Endodermal cell (in vitro differentiated cells): ENCODE measurements around the gene MYO7B. TPM values are rescaled to one million over a fixed set of nuclear protein-coding genes. Genes with fewer than 3 reads are reported as not detected.

Experiments
- DNase-seq: peaks from one replicate; pipeline ENCODE4 v3.0.0-alpha.2; 2017
- H3K27ac ChIP-seq: 2 replicates; pipeline ENCODE4 v1.5.1; 2013; ENCODE audit warnings: mild to moderate bottlenecking, low read depth, low read length, moderate library complexity
- H3K27me3 ChIP-seq: 2 replicates; pipeline ENCODE4 v1.6.1; 2013; ENCODE audit warnings: mild to moderate bottlenecking, low read length, moderate library complexity; ENCODE audit not compliant: insufficient read depth, control insufficient read depth, poor library complexity, severe bottlenecking
- H3K36me3 ChIP-seq: 2 replicates; pipeline ENCODE4 v1.7.0; 2013; ENCODE audit warnings: mild to moderate bottlenecking, low read length, moderate library complexity; ENCODE audit not compliant: control insufficient read depth, insufficient read depth
- H3K4me1 ChIP-seq: one replicate; pipeline ENCODE4 v1.7.0; 2013; ENCODE audit warnings: low read length; ENCODE audit not compliant: control insufficient read depth, insufficient read depth
- H3K4me3 ChIP-seq: 2 replicates; pipeline ENCODE4 v1.5.1; 2013; ENCODE audit warnings: mild to moderate bottlenecking, low read length, moderate library complexity
- H3K9ac ChIP-seq: 2 replicates; pipeline ENCODE4 v1.6.1; 2013; ENCODE audit warnings: mild to moderate bottlenecking, low read length, moderate library complexity; ENCODE audit not compliant: poor library complexity, severe bottlenecking; ENCODE audit errors: extremely low read depth
- H3K9me3 ChIP-seq: 2 replicates; pipeline ENCODE4 v1.6.1; 2013; ENCODE audit warnings: mild to moderate bottlenecking, low read length, moderate library complexity; ENCODE audit not compliant: control insufficient read depth
- H3K27ac Mint-ChIP-seq: 2 replicates; pipeline ENCODE4 v1.8.0; 2020; ENCODE audit warnings: mixed read lengths
- H3K27me3 Mint-ChIP-seq: 2 replicates; pipeline ENCODE4 v1.8.0; 2021; ENCODE audit warnings: mild to moderate bottlenecking, mixed read lengths; ENCODE audit not compliant: insufficient read depth
- H3K36me3 Mint-ChIP-seq: 2 replicates; pipeline ENCODE4 v1.8.0; 2020; ENCODE audit warnings: low read depth, mixed read lengths
- H3K4me1 Mint-ChIP-seq: 2 replicates; pipeline ENCODE4 v1.8.0; 2020; ENCODE audit warnings: mixed read lengths
- H3K4me3 Mint-ChIP-seq: 2 replicates; pipeline ENCODE4 v1.8.0; 2020; ENCODE audit warnings: mild to moderate bottlenecking, moderate library complexity, mixed read lengths
- H3K9me3 Mint-ChIP-seq: 2 replicates; pipeline ENCODE4 v1.8.0; 2020; ENCODE audit warnings: mild to moderate bottlenecking, mixed read lengths
- CTCF ChIP-seq: fragments of 200-600 bp; sonication (generic); conservative IDR thresholded peaks from 2 replicates; pipeline ENCODE4 v1.5.0; 2021; ENCODE audit warnings: antibody characterized with exemption, mild to moderate bottlenecking
- WGBS, 2 experiments: methylation state at CpG; one replicate each; pipeline versions ENCODE4 v1.1.5 to v1.1.7; 2013; ENCODE audit warnings: missing lambda C conversion rate in 2 of 2, mixed read lengths in 1 of 2; ENCODE audit not compliant: insufficient coverage in 1 of 2, insufficient read length in 1 of 2; 5-methylcytosine and 5-hydroxymethylcytosine counted together
- total RNA-seq, 2 donors: library from RNA; stranded (reverse); fragmentation: NEBNext Ultra II Directional in 1 of 2; extraction: Animal tissue kit (Norgen Biotek cat#: 25700) in 1 of 2; gene quantifications; 2 replicates in 1 of 2; 3 replicates in 1 of 2; pipeline ENCODE4 v1.2.1, GENCODE V29; 2021

Gene MYO7B
- total RNA-seq, 2 donors from 2014 or later = 0.11 TPM; not detected in 1

GRCh38 chr2:127657232-127657595, 121.7 kb downstream of the MYO7B start:
- no peaks in the 10 kb centered on the region for H3K4me1 ChIP-seq
- no peak overlapping the region for H3K4me3 Mint-ChIP-seq
- H3K27ac ChIP-seq = no peak overlapping the region
- DNase-seq = no peak
- no peak for TF ChIP-seq CTCF
- H3K27me3 Mint-ChIP-seq = peaks cover 5% of the 10 kb centered on the region
- H3K27ac Mint-ChIP-seq = no peak overlapping the region
- H3K9ac ChIP-seq = no peak overlapping the region
- peaks cover 6% of the 10 kb centered on the region for H3K9me3 ChIP-seq
- H3K27me3 ChIP-seq = no peaks in the 10 kb centered on the region
- H3K9me3 Mint-ChIP-seq = peaks cover 4% of the 10 kb centered on the region
- H3K4me3 ChIP-seq = no peak overlapping the region
- peaks cover 5% of the 10 kb centered on the region for H3K36me3 ChIP-seq
- peaks cover 4% of the 10 kb centered on the region for H3K36me3 Mint-ChIP-seq
- 94 to 95% methylated on average over 9 to 17 of the region's 17 CpGs for WGBS, 2 experiments
- peaks cover 9% of the 10 kb centered on the region for H3K4me1 Mint-ChIP-seq

DNA sequence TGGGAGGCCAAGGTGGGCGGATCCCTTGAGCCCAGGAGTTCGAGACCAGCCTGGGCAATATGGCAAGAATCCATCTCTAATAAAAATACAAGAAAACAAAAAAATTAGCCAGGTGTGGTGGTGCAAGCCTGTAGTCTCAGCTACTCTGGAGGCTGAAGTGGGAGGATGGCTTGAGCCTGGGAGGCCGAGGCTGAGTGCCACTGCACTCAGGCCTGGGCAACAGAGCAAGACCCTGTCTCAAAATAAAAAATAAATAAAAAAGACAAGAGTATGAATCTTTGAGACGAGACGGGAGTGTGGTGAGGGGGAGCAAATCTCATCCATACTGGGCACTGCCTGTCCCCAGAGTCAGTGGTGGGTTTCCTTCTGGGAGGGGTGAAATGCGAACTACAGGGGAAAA, 122.7 kb downstream of the MYO7B start:
- no peak overlapping the region for H3K4me3 Mint-ChIP-seq
- no peak overlapping the region for H3K27ac ChIP-seq
- DNase-seq = no peak
- peaks cover 5% of the 10 kb centered on the region for H3K36me3 ChIP-seq
- no peak for TF ChIP-seq CTCF
- H3K36me3 Mint-ChIP-seq = peaks cover 4% of the 10 kb centered on the region
- H3K9ac ChIP-seq = no peak overlapping the region
- H3K4me1 ChIP-seq = no peaks in the 10 kb centered on the region
- WGBS, 2 experiments = 94 to 100% methylated on average over 1 to 6 of the region's 6 CpGs
- peaks cover 4% of the 10 kb centered on the region for H3K27me3 Mint-ChIP-seq
- no peaks in the 10 kb centered on the region for H3K27me3 ChIP-seq
- H3K4me3 ChIP-seq = no peak overlapping the region
- H3K4me1 Mint-ChIP-seq = peaks cover 11% of the 10 kb centered on the region
- H3K9me3 ChIP-seq = peaks cover 6% of the 10 kb centered on the region
- no peak overlapping the region for H3K27ac Mint-ChIP-seq
- H3K9me3 Mint-ChIP-seq = peaks cover 4% of the 10 kb centered on the region

DNA sequence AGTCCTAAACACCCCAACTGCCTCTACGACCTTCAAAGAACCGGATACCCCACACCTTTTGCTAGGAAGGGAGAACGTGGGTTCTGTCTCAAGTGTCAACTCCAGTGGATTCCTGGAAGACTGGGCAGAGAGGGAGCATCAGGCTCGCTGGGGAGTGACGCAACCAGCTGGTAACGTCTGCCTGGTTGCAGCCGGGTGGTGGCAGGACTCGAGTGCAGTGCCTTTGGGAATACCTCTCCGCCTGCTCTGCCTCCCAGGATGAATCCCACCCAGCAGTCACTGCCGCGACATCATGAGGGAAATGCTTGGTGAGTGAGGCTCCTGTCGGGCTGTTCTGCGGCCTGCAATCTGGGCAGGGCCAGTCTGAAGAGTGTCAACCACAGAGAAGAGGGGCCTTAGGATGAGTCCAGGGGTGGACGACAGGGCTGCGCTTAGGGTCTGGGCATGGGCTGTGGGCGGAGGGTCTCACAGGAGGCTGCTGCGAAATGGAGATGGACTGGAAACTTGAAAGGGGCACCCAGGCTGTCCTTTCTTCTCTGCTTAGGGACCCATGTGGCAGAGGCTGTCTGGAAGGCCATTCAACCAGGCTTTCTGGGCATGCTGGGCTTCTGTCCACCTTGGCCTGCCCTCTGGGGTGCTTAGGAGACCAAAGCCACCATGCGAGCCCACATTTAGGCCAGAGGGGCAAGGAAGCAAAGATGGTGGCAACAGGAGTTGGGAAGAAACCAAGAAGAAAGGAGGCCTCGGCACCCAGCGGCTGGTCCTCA, 123.3 kb downstream of the MYO7B start:
- H3K27ac ChIP-seq = no peak overlapping the region
- no peak overlapping the region for H3K27ac Mint-ChIP-seq
- peaks cover 4% of the 10 kb centered on the region for H3K36me3 Mint-ChIP-seq
- H3K9me3 Mint-ChIP-seq = peaks cover 4% of the 10 kb centered on the region
- H3K4me1 ChIP-seq = no peaks in the 10 kb centered on the region
- peaks cover 5% of the 10 kb centered on the region for H3K36me3 ChIP-seq
- no peak for DNase-seq
- H3K9me3 ChIP-seq = peaks cover 6% of the 10 kb centered on the region
- WGBS, 2 experiments = 92 to 96% methylated on average over 16 to 20 of the region's 20 CpGs
- peaks cover 15% of the 10 kb centered on the region for H3K4me1 Mint-ChIP-seq
- H3K27me3 Mint-ChIP-seq = peaks cover 11% of the 10 kb centered on the region
- no peak for TF ChIP-seq CTCF
- H3K4me3 Mint-ChIP-seq = no peak overlapping the region
- H3K9ac ChIP-seq = no peak overlapping the region
- no peak overlapping the region for H3K4me3 ChIP-seq
- H3K27me3 ChIP-seq = peaks cover 4% of the 10 kb centered on the region
